ENCODE measurements around the gene TRIM72.
"Not testable (repeated sequence)": the region's sequence is repeated elsewhere in the genome, so short reads cannot be mapped to it uniquely, and the experiment has no call there.

- TF ChIP-seq EZH2 (IDR thresholded peaks at IDR 0.05; ENCODE audit: borderline replicate concordance, low read depth, low read length, severe bottlenecking); JUN (IDR thresholded peaks at IDR 0.05; ENCODE audit: borderline replicate concordance, insufficient read depth, insufficient read length, low read depth); POLR2AphosphoS5 (IDR thresholded peaks at IDR 0.05; ENCODE audit: insufficient read depth, low read depth, low read length); CTCF (IDR thresholded peaks at IDR 0.05; ENCODE audit: extremely low read depth in 1 of 2, insufficient read depth in 1 of 2, low read depth in 1 of 2, low read length in 2 of 2); MAX (IDR thresholded peaks at IDR 0.05; ENCODE audit: insufficient read depth, insufficient read length): not testable (repeated sequence)
Measured at GRCh38 chr16:31195861-31196260, 18.1 kb upstream of the TRIM72 start.

Data from endothelial cell of umbilical vein (primary cell).